ENCODE results near the gene PLEK2.
"Not testable (repeated sequence)": the region's sequence is repeated elsewhere in the genome, so short reads cannot be mapped to it uniquely, and the experiment has no call there.

PLEK2 gene

GRCh38 chr14:67411820-67412421, at the start of gene PLEK2:
PLEK2 (minus strand) TSS chr14:67412165; CDS start chr14:67412059, 106 bp downstream.
- FAIRE-seq: no peak

GRCh38 chr14:67461341-67461985, 49.5 kb upstream of the PLEK2 start:
- FAIRE-seq: no peak

- no peak for FAIRE-seq
Observed at GRCh38 chr14:67459336-67459735, 47.4 kb upstream of the PLEK2 start.

GRCh38 chr14:67457782-67458181, 45.8 kb upstream of the PLEK2 start:
- FAIRE-seq: no peak

- no peak for FAIRE-seq
Observed at GRCh38 chr14:67456732-67457131, 44.8 kb upstream of the PLEK2 start.

GRCh38 chr14:67453575-67454300, 41.8 kb upstream of the PLEK2 start:
- no peak for FAIRE-seq

GRCh38 chr14:67451667-67452066, 39.7 kb upstream of the PLEK2 start:
- not testable (repeated sequence) for FAIRE-seq

GRCh38 chr14:67449096-67449495, 37.1 kb upstream of the PLEK2 start:
- FAIRE-seq: no peak

GRCh38 chr14:67447033-67447381, 35.0 kb upstream of the PLEK2 start:
- FAIRE-seq: no peak

GRCh38 chr14:67446371-67447032, 34.5 kb upstream of the PLEK2 start:
- no peak for FAIRE-seq

- FAIRE-seq: no peak
Observed at GRCh38 chr14:67444395-67444794, 32.4 kb upstream of the PLEK2 start.

GRCh38 chr14:67442139-67442906, 30.4 kb upstream of the PLEK2 start:
- no peak for FAIRE-seq

GRCh38 chr14:67441672-67442071, 29.7 kb upstream of the PLEK2 start:
- no peak for FAIRE-seq

- FAIRE-seq: no peak
Observed at GRCh38 chr14:67441256-67441655, 29.3 kb upstream of the PLEK2 start.

GRCh38 chr14:67440513-67440912, 28.5 kb upstream of the PLEK2 start:
- no peak for FAIRE-seq

GRCh38 chr14:67438969-67439368, 27.0 kb upstream of the PLEK2 start:
- no peak for FAIRE-seq

GRCh38 chr14:67436006-67436866, 24.3 kb upstream of the PLEK2 start:
- FAIRE-seq: no peak

GRCh38 chr14:67435603-67436002, 23.6 kb upstream of the PLEK2 start:
- no peak for FAIRE-seq

GRCh38 chr14:67432050-67432564, 20.1 kb upstream of the PLEK2 start:
- FAIRE-seq: no peak

GRCh38 chr14:67429510-67430205, 17.7 kb upstream of the PLEK2 start:
- FAIRE-seq: no peak

- no peak for FAIRE-seq
Observed at GRCh38 chr14:67428501-67429031, 16.6 kb upstream of the PLEK2 start.
